Psoas muscle (tissue), 8 donors: ENCODE data around the gene ERBB3. TPM values are rescaled to one million over a fixed set of nuclear protein-coding genes. Genes with fewer than 3 reads are reported as not detected.

Source experiments
- ATAC-seq, 4 donors: fragments of 200-7000 bp; cut with Tn5 transposase; one replicate each; pipeline ENCODE4 v1.9.1; 2020; ENCODE audit warnings: moderate library complexity in 3 of 4, mild to moderate bottlenecking in 2 of 4
- DNase-seq, 2 donors: peaks; one replicate each; pipeline ENCODE4 v3.0.0-alpha.2; 2020
- H3K27ac ChIP-seq: fragments of 200-600 bp; one replicate; pipeline ENCODE4 v1.8.0; 2022
- H3K27me3 ChIP-seq, 3 donors: fragments of 200-600 bp in 1 of 3; one replicate each; pipeline versions ENCODE4 v1.6.1 to v1.8.0; 2013 to 2022; ENCODE audit warnings: low read length in 2 of 3, mild to moderate bottlenecking in 2 of 3, moderate library complexity in 1 of 3; ENCODE audit not compliant: insufficient read depth in 3 of 3
- H3K36me3 ChIP-seq, 2 donors: fragments of 200-600 bp in 1 of 2; one replicate each; pipeline versions ENCODE4 v1.6.1 to v1.8.0; 2013 to 2022; ENCODE audit warnings: low read depth in 1 of 2, mild to moderate bottlenecking in 1 of 2, moderate library complexity in 1 of 2; ENCODE audit not compliant: insufficient read depth in 1 of 2
- H3K4me1 ChIP-seq: fragments of 200-600 bp; one replicate; pipeline ENCODE4 v1.8.0; 2022
- H3K4me3 ChIP-seq: fragments of 200-600 bp; one replicate; pipeline ENCODE4 v1.8.0; 2022; ENCODE audit warnings: mild to moderate bottlenecking
- H3K9me3 ChIP-seq: fragments of 200-600 bp; one replicate; pipeline ENCODE4 v1.8.0; 2022
- CTCF ChIP-seq: fragments of 200-600 bp; IDR thresholded peaks from one replicate; pipeline ENCODE4 v1.8.0; 2022; ENCODE audit warnings: antibody characterized with exemption
- WGBS, 3 donors: extraction: QIAGEN DNeasy Blood & Tissue Kit; methylation state at CpG; one replicate each; pipeline versions ENCODE4 v1.1.6 to v1.1.7; 2013; 5-methylcytosine and 5-hydroxymethylcytosine counted together
- intact Hi-C, 2 donors: fragments of 100-400 bp; cut with DNase I; formaldehyde crosslinking; loops; one replicate each; pipeline versions ENCODE4 v1.11.0 to v1.14.2; 2022
- polyA plus RNA-seq, 3 donors: library from polyadenylated mRNA; stranded (reverse); fragments of 200-250 nt; gene quantifications; one replicate each; pipeline ENCODE4 v1.2.3, GENCODE V29; 2013
- total RNA-seq, 4 donors: library from RNA; stranded (reverse); fragmentation: NEBNext Ultra II Directional in 2 of 4; extraction: Animal tissue kit (Norgen Biotek cat#: 25700) in 2 of 4; gene quantifications; one replicate each; pipeline versions ENCODE4 v1.2.1 to v1.2.4, GENCODE V29; 2021 to 2023
- donor health status: healthy with polysubstance abuse.
- donor health status: DM: no; HTN: no; CAD: no; lungs with moderate emphysema.
- donor health status: Bipolar disorder and iron deficiency.
- donor health status: healthy.
- donor health status: DM: yes; HTN: yes; CAD: no.
- donor health status: DM: no; HTN: no; CAD: no.
- donor health status: DM: no; HTN: no; CAD: no.
- donor health status: DM: yes; HTN: yes; CAD: no.

ERBB3 gene
- total and polyA plus RNA-seq, 7 donors = 0.13 to 3.9 (median 0.71) TPM

- WGBS, 3 donors = 1 to 2% (median 2%) methylated on average over 48 to 50 of the region's 50 CpGs
- TF ChIP-seq CTCF = peak; percentile 66
- peaks cover 3% of the 10 kb centered on the region for H3K4me1 ChIP-seq
- H3K27me3 ChIP-seq = peaks cover 0 to 9% (median 8%) of the 10 kb centered on the region in 3 donors
- peak; percentile 89 to 90 for DNase-seq
- intact Hi-C loops = no loop called here
- H3K4me3 ChIP-seq = peak overlapping the region; percentile 72
- peak; percentile 84 to 92 (median 88) for ATAC-seq
- no peaks in the 10 kb centered on the region for H3K36me3 ChIP-seq
- H3K9me3 ChIP-seq = no peaks in the 10 kb centered on the region
- H3K27ac ChIP-seq = peak overlapping the region; percentile 71
These were observed 838 bp upstream of the ERBB3 start for GRCh38 chr12:56078931-56079722.

GRCh38 chr12:56080556-56081138, 682 bp downstream of the ERBB3 start:
- Histone ChIP-seq H3K27ac (no peak overlapping the region), H3K4me1 (peaks cover 3% of the 10 kb centered on the region), H3K36me3 (no peaks in the 10 kb centered on the region), H3K4me3 (peak overlapping the region; percentile 72), H3K27me3 (peaks cover 0 to 9% (median 8%) of the 10 kb centered on the region in 3 donors), H3K9me3 (no peaks in the 10 kb centered on the region)
- peak in 1 of 2 donors; percentile 44 for DNase-seq
- no peak for TF ChIP-seq CTCF
- intact Hi-C loops = no loop called here
- no peak for ATAC-seq
- 29 to 40% (median 38%) methylated on average over 20 of the region's 20 CpGs for WGBS, 3 donors

- TF ChIP-seq CTCF = no peak
- H3K36me3 ChIP-seq = no peaks in the 10 kb centered on the region
- H3K4me1 ChIP-seq = peaks cover 3% of the 10 kb centered on the region
- H3K9me3 ChIP-seq = no peaks in the 10 kb centered on the region
- WGBS, 3 donors = 54 to 62% (median 54%) methylated on average over 6 of the region's 6 CpGs
- intact Hi-C loops = no loop called here
- no peak overlapping the region for H3K27ac ChIP-seq
- peak in 1 of 2 donors; percentile 34 for DNase-seq
- H3K4me3 ChIP-seq = no peak overlapping the region
- peaks cover 0 to 9% (median 8%) of the 10 kb centered on the region in 3 donors for H3K27me3 ChIP-seq
- ATAC-seq = no peak
These were observed 1.7 kb downstream of the ERBB3 start for GRCh38 chr12:56081393-56082347.

GRCh38 chr12:56082382-56082781, 2.4 kb downstream of the ERBB3 start:
- Histone ChIP-seq H3K4me3 (no peak overlapping the region), H3K4me1 (peaks cover 3% of the 10 kb centered on the region), H3K27ac (no peak overlapping the region), H3K9me3 (no peaks in the 10 kb centered on the region), H3K36me3 (no peaks in the 10 kb centered on the region), H3K27me3 (peaks cover 0 to 9% (median 8%) of the 10 kb centered on the region in 3 donors)
- ATAC-seq (no peak), DNase-seq (peak in 1 of 2 donors; percentile 15)
- intact Hi-C loops = no loop called here
- 72 to 87% (median 81%) methylated on average over 2 of the region's 2 CpGs for WGBS, 3 donors
- no peak for TF ChIP-seq CTCF
